AG09319 (cell line): ENCODE measurements around the gene AANAT.

Source experiments
- DNase-seq: peaks from one replicate; pipeline ENCODE4 v3.0.0-alpha.2; 2010; ENCODE audit warnings: low read depth; ENCODE audit errors: extremely low read depth
- CTCF ChIP-seq: IDR thresholded peaks from 2 replicates; pipeline ENCODE4 v1.5.1; 2011; ENCODE audit warnings: low read depth, mild to moderate bottlenecking, inconsistent platforms, low read length, moderate library complexity

AANAT gene

GRCh38 chr17:76435751-76436150 is 31.7 kb upstream of the AANAT start:
- no peak for TF ChIP-seq CTCF
- no peak for DNase-seq

DNA sequence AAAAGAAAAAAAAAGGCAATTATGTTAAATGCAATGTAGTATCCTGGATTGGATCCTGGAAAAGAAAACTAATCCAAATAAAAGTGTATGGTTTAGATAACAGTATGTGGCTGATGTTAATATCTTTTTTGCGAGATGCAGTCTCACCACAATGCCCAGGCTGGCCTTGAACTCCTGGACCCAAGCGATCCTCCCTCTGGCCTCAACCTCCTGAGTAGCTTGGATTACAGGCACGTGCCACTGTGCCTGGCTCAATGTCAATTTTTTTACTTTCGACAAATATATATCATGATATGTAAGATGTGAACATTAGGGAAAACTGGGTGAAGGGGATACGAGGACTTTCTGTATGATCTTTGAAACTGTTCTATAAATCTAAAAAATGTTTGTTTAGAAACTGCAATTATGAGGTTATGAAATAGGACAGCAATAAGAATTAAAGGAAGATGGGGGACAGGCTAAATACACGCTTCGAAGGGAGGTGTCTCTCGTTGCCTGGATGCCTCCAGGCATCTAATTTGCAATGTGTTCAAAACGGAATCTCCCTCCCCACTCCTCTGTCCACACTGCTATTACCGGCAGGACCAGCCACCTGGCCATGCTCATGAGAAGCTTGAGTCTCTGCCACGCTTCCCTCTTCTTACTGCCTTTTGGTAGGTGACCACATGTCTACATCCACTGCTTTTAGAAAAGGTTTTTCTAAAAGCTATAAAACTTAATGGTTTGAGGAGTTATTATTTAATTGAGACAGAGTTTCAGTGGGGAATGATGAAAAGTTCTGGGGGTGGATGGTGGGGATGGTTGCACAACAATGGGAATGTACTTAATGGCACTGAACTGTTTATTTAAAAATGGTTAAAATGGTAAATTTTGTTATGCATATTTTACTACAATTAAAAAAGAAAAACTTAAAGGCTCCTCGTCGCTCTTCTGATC is 29.7 kb upstream of the AANAT start:
- TF ChIP-seq CTCF, result no peak
- DNase-seq, result no peak

GRCh38 chr17:76438906-76439305 is 28.5 kb upstream of the AANAT start:
- no peak for DNase-seq
- TF ChIP-seq CTCF, result no peak

DNA sequence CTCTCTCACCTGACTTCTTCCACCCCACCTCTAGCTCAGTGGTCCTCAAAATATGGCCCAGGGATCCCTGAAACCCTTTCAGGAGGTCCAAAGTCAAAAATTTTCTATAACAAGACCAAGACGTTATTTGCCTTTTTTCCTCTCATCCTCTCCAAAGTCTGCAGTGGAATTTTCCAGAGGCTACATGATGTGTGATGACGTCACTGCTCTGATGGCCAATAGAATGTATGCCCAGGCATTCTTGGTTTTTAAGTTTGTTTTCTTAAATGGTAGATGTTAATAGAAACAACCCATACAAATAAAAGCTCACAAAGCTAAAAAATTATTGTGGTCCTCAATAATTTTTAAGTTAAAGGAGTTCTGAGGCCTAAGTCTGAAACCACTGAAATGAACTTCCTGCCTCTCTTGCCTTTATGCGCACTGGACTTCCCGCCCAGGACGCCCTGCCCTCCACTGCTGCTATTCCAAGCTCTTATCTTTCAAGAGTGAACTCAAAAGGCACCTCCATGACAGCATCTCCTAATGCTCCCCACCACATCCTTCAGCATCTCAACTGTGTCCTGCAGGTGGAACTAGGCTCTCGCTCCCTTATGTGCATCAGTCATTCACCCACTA is 28.0 kb upstream of the AANAT start:
- no peak for TF ChIP-seq CTCF

GRCh38 chr17:76440751-76441362 is 26.5 kb upstream of the AANAT start:
- DNase-seq, result no peak
- no peak for TF ChIP-seq CTCF

More for the DNA sequence above, 28.0 kb upstream of the AANAT start:
- no peak for DNase-seq

- TF ChIP-seq CTCF, result no peak
- DNase-seq, result no peak
Observed at GRCh38 chr17:76441686-76442340, 25.6 kb upstream of the AANAT start.
